ENCODE results near the gene ZNF644.

GRCh38 chr1:90969241-90969640 lies 52.6 kb downstream of the ZNF644 start:
- TF ChIP-seq, protein P1, sequence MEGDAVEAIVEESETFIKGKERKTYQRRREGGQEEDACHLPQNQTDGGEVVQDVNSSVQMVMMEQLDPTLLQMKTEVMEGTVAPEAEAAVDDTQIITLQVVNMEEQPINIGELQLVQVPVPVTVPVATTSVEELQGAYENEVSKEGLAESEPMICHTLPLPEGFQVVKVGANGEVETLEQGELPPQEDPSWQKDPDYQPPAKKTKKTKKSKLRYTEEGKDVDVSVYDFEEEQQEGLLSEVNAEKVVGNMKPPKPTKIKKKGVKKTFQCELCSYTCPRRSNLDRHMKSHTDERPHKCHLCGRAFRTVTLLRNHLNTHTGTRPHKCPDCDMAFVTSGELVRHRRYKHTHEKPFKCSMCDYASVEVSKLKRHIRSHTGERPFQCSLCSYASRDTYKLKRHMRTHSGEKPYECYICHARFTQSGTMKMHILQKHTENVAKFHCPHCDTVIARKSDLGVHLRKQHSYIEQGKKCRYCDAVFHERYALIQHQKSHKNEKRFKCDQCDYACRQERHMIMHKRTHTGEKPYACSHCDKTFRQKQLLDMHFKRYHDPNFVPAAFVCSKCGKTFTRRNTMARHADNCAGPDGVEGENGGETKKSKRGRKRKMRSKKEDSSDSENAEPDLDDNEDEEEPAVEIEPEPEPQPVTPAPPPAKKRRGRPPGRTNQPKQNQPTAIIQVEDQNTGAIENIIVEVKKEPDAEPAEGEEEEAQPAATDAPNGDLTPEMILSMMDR (IDR thresholded peaks at IDR 0.05; ENCODE audit: low read depth, low read length, poor library complexity, severe bottlenecking), result no peak
- TF ChIP-seq EZH2phosphoT487 (IDR thresholded peaks at IDR 0.05; ENCODE audit: borderline replicate concordance, low read length), result no peak

All from DOHH2 (cell line).